Hematopoietic multipotent progenitor cell treated with erythropoietin and hydrocortisone succinate and interleukin-3 and kit ligand, for 4 days (in vitro differentiated cells): Measurements from ENCODE around the gene DHDH.

Experiments used
- DNase-seq: peaks from one replicate; pipeline ENCODE4 v3.0.0-alpha.2; 2015

The DHDH gene

DNA sequence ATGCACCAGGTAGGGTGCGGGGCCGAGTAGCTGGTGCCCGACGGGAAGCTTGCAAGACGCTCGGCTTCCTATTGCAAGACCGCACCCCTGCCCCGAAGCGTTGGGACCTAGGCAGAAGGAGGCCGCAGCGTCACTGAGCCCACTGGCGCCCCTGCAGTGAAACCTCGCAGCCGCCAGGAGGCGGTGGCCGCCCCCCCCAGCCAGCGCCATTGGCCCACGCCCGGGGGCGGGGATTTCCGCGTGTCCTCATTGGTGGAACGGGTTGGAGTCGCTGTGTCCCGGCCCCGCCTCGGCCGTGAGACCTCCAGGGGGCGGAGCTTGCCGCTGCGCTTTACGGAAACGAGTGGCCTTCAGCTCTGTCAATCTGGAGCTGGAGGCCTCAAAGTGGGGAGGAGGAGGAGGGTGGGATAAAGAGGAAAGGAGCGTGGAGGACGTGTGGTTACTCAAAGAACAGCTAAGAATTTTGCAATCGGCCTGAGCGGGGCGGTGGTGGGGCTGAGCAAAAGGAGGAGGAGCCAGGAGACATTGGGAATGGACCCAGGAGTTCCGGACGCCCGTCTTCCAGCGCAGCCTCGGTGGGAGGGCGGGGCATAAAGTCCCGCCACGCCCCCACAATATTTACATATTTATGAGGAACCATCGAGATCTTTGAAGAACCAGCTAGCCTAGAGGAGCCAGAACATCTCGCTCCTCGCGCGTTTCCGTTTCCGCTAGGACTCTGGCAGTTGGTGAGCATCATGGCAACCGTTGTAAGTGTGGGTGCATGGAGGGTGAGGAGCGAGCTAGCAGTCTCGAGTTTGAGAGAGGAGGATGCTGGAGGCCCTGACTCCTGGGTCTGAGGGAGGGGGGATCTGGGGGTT, 59.9 kb downstream of the DHDH start, which contains the start of the genes GYS1 and RUVBL2:
GYS1 (minus strand) TSS at position 135 of the 860 bp plus-strand sequence. CDS start 197 bp downstream, outside the sequence.
RUVBL2 (plus strand) TSS at position 713 of the 860 bp plus-strand sequence; CDS start at position 738, 25 bp downstream.
- peak; percentile 100 for DNase-seq

GRCh38 chr19:48994035-48994386, 60.5 kb downstream of the DHDH start:
- no peak for DNase-seq
